OCI-LY7 (cell line): ENCODE data around the gene UGT1A9.

Experiments used
- EZH2phosphoT487 ChIP-seq: fragments of 200-600 bp; sonication (generic); IDR thresholded peaks from 2 replicates; pipeline ENCODE4 v1.6.1; 2018; ENCODE audit warnings: low read depth, borderline replicate concordance, mild to moderate bottlenecking, mixed run types, antibody characterized with exemption, low read length, moderate library complexity, mixed read lengths
- TF ChIP-seq, protein P1 (sequence below): fragments of 200-600 bp; sonication (generic); conservative IDR thresholded peaks from 2 replicates; pipeline ENCODE4 v1.5.1; 2014; ENCODE audit warnings: mild to moderate bottlenecking, antibody characterized with exemption, low read length, moderate library complexity, mixed read lengths

DNA sequence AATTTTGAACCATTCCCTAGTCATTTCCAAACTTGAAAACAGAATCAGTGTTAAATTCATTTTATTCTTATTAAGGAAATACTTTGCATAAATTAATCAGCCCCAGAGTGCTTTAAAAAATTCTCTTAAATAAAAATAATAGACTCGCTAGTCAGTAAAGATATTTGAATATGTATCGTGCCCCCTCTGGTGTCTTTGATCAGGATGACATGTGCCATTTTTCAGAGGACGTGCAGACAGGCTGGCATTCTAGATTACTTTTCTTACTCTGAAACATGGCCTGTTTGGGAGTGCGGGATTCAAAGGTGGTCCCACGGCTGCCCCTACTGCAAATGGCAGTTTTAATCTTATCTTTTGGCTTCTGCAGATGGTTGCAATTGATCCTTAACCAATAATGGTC, 100.9 kb downstream of the UGT1A9 start:
- TF ChIP-seq, protein P1, sequence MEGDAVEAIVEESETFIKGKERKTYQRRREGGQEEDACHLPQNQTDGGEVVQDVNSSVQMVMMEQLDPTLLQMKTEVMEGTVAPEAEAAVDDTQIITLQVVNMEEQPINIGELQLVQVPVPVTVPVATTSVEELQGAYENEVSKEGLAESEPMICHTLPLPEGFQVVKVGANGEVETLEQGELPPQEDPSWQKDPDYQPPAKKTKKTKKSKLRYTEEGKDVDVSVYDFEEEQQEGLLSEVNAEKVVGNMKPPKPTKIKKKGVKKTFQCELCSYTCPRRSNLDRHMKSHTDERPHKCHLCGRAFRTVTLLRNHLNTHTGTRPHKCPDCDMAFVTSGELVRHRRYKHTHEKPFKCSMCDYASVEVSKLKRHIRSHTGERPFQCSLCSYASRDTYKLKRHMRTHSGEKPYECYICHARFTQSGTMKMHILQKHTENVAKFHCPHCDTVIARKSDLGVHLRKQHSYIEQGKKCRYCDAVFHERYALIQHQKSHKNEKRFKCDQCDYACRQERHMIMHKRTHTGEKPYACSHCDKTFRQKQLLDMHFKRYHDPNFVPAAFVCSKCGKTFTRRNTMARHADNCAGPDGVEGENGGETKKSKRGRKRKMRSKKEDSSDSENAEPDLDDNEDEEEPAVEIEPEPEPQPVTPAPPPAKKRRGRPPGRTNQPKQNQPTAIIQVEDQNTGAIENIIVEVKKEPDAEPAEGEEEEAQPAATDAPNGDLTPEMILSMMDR, result no peak
- no peak for TF ChIP-seq EZH2phosphoT487
